Measurements from ENCODE around the gene OTUB1. TPM values are rescaled to one million over a fixed set of nuclear protein-coding genes. Genes with fewer than 3 reads are reported as not detected.
A peak's percentile ranks its signal among the peaks of the same experiment; 100 is the strongest.
"Not testable (repeated sequence)": the region's sequence is repeated elsewhere in the genome, so short reads cannot be mapped to it uniquely, and the experiment has no call there.

The OTUB1 gene
- total RNA-seq, 1 donor from 2014 or later = 51.1 TPM

- TF ChIP-seq CTCF (IDR thresholded peaks at IDR 0.05; ENCODE audit: insufficient read depth, low read length, severe bottlenecking) = no peak
- DNase-seq (ENCODE audit: low read depth) = no peak
- FAIRE-seq = no peak
- Histone ChIP-seq H3K27me3 (ENCODE audit: control insufficient read depth, insufficient read depth, low read length) (no peaks in the 10 kb centered on the region), H3K36me3 (ENCODE audit: control insufficient read depth, insufficient read depth, low read length) (peaks cover 3% of the 10 kb centered on the region), H3K4me3 (ENCODE audit: low read depth, low read length) (no peak overlapping the region)
Measured at GRCh38 chr11:63952570-63952969, 33.7 kb upstream of the OTUB1 start.

- no peak for TF ChIP-seq CTCF (IDR thresholded peaks at IDR 0.05; ENCODE audit: insufficient read depth, low read length, severe bottlenecking)
- no peak overlapping the region for H3K4me3 ChIP-seq (ENCODE audit: low read depth, low read length)
- H3K36me3 ChIP-seq (ENCODE audit: control insufficient read depth, insufficient read depth, low read length) = peaks cover 3% of the 10 kb centered on the region
- no peaks in the 10 kb centered on the region for H3K27me3 ChIP-seq (ENCODE audit: control insufficient read depth, insufficient read depth, low read length)
- FAIRE-seq = no peak
- DNase-seq (ENCODE audit: low read depth) = no peak
Measured at GRCh38 chr11:63958008-63958407, 28.2 kb upstream of the OTUB1 start.

GRCh38 chr11:63961608-63962412 lies 24.4 kb upstream of the OTUB1 start:
- H3K36me3 ChIP-seq (ENCODE audit: control insufficient read depth, insufficient read depth, low read length) = no peaks in the 10 kb centered on the region
- DNase-seq (ENCODE audit: low read depth) = peak; percentile 78
- TF ChIP-seq CTCF (IDR thresholded peaks at IDR 0.05; ENCODE audit: insufficient read depth, low read length, severe bottlenecking) = no peak
- FAIRE-seq = no peak
- no peaks in the 10 kb centered on the region for H3K27me3 ChIP-seq (ENCODE audit: control insufficient read depth, insufficient read depth, low read length)
- no peak overlapping the region for H3K4me3 ChIP-seq (ENCODE audit: low read depth, low read length)

GRCh38 chr11:63963895-63964294 lies 22.3 kb upstream of the OTUB1 start:
- not testable (repeated sequence) for FAIRE-seq; DNase-seq (ENCODE audit: low read depth); H3K27me3 ChIP-seq (ENCODE audit: control insufficient read depth, insufficient read depth, low read length); H3K36me3 ChIP-seq (ENCODE audit: control insufficient read depth, insufficient read depth, low read length); H3K4me3 ChIP-seq (ENCODE audit: low read depth, low read length)

- DNase-seq (ENCODE audit: low read depth) (no peak), FAIRE-seq (no peak)
- Histone ChIP-seq H3K4me3 (ENCODE audit: low read depth, low read length) (no peak overlapping the region), H3K36me3 (ENCODE audit: control insufficient read depth, insufficient read depth, low read length) (no peaks in the 10 kb centered on the region), H3K27me3 (ENCODE audit: control insufficient read depth, insufficient read depth, low read length) (no peaks in the 10 kb centered on the region)
- TF ChIP-seq CTCF (IDR thresholded peaks at IDR 0.05; ENCODE audit: insufficient read depth, low read length, severe bottlenecking) = no peak
Measured at GRCh38 chr11:63966444-63966843, 19.8 kb upstream of the OTUB1 start.

- FAIRE-seq = no peak
- DNase-seq (ENCODE audit: low read depth) = no peak
- Histone ChIP-seq H3K4me3 (ENCODE audit: low read depth, low read length) (no peak overlapping the region), H3K27me3 (ENCODE audit: control insufficient read depth, insufficient read depth, low read length) (no peaks in the 10 kb centered on the region), H3K36me3 (ENCODE audit: control insufficient read depth, insufficient read depth, low read length) (no peaks in the 10 kb centered on the region)
- no peak for TF ChIP-seq CTCF (IDR thresholded peaks at IDR 0.05; ENCODE audit: insufficient read depth, low read length, severe bottlenecking)
Measured at GRCh38 chr11:63969461-63969860, 16.8 kb upstream of the OTUB1 start.
